HFFc6 (cell line): Measurements from ENCODE around the gene CBLN4. TPM values are rescaled to one million over a fixed set of nuclear protein-coding genes. Genes with fewer than 3 reads are reported as not detected.

ENCODE experiments used
- DNase-seq: peaks from one replicate; pipeline ENCODE4 v3.0.0-alpha.2; 2018
- H3K27ac Mint-ChIP-seq: 2 replicates; pipeline ENCODE4 v1.8.0; 2020; ENCODE audit warnings: mild to moderate bottlenecking, mixed read lengths
- H3K27me3 Mint-ChIP-seq: 2 replicates; pipeline ENCODE4 v1.8.0; 2021; ENCODE audit warnings: mild to moderate bottlenecking, moderate library complexity, mixed read lengths; ENCODE audit not compliant: insufficient read depth
- H3K36me3 Mint-ChIP-seq: 2 replicates; pipeline ENCODE4 v1.8.0; 2021; ENCODE audit warnings: low read depth, mixed read lengths
- H3K4me1 Mint-ChIP-seq: 2 replicates; pipeline ENCODE4 v1.8.0; 2020; ENCODE audit warnings: low read depth, mixed read lengths
- H3K4me3 Mint-ChIP-seq: 2 replicates; pipeline ENCODE4 v1.8.0; 2020; ENCODE audit warnings: mild to moderate bottlenecking, moderate library complexity, mixed read lengths
- H3K9me3 Mint-ChIP-seq: 2 replicates; pipeline ENCODE4 v1.8.0; 2020; ENCODE audit warnings: mild to moderate bottlenecking, mixed read lengths
- CTCF ChIP-seq: fragments of 200-600 bp; sonication (generic); IDR thresholded peaks from 2 replicates; pipeline ENCODE4 v1.5.0; 2021; ENCODE audit warnings: antibody characterized with exemption, mild to moderate bottlenecking
- long read RNA-seq: library from polyadenylated mRNA; unstranded; transcript quantifications from one replicate; pipeline ENCODE4 v2.0.0, GENCODE V29; 2019
- total RNA-seq, 6 experiments: library from RNA; stranded (reverse); fragmentation: NEBNext Ultra II Directional; extraction: Animal tissue kit (Norgen Biotek cat#: 25700); gene quantifications; 2 replicates in 1 of 6; 3 replicates in 5 of 6; pipeline ENCODE4 v1.2.3, GENCODE V29; 2021

Gene CBLN4
- not detected for total RNA-seq
- long read RNA-seq, result 0 reads

GRCh38 chr20:56005389-56005715 is at the start of gene CBLN4:
Gene CBLN4, minus strand, starts transcription at chr20:56005519. Its CDS starts 1,348 bp downstream, at chr20:56004171.
- Mint-ChIP-seq H3K4me3 (no peak within 1 kb of the TSS), H3K9me3 (peaks cover 34% of the 10 kb centered on the region), H3K27ac (no peak within 1 kb of the TSS), H3K4me1 (no peaks in the 10 kb centered on the region), H3K36me3 (no peaks in the 10 kb centered on the region), H3K27me3 (no peaks in the 10 kb centered on the region; the same call in 1 of the 2 replicates)
- no peak for DNase-seq
- TF ChIP-seq CTCF, result no peak

GRCh38 chr20:56043227-56043626 is 37.9 kb upstream of the CBLN4 start:
- no peak for DNase-seq
- H3K4me1 Mint-ChIP-seq, result no peaks in the 10 kb centered on the region
- peaks cover 54% of the 10 kb centered on the region for H3K9me3 Mint-ChIP-seq
- H3K27ac Mint-ChIP-seq, result no peak overlapping the region
- no peaks in the 10 kb centered on the region for H3K27me3 Mint-ChIP-seq
- TF ChIP-seq CTCF, result no peak
- no peaks in the 10 kb centered on the region; the same call in 1 of the 2 replicates for H3K36me3 Mint-ChIP-seq
- no peak overlapping the region for H3K4me3 Mint-ChIP-seq

- H3K27ac Mint-ChIP-seq, result no peak overlapping the region
- H3K4me1 Mint-ChIP-seq, result no peaks in the 10 kb centered on the region
- H3K27me3 Mint-ChIP-seq, result peaks cover 2% of the 10 kb centered on the region; the same call in 1 of the 2 replicates
- TF ChIP-seq CTCF, result no peak
- H3K4me3 Mint-ChIP-seq, result no peak overlapping the region
- DNase-seq, result no peak
- peaks cover 63% of the 10 kb centered on the region for H3K9me3 Mint-ChIP-seq
- peaks cover 12% of the 10 kb centered on the region; the same call in 1 of the 2 replicates for H3K36me3 Mint-ChIP-seq
These were observed 26.9 kb upstream of the CBLN4 start for GRCh38 chr20:56032251-56032650.

- Mint-ChIP-seq H3K27ac (no peak overlapping the region), H3K27me3 (no peaks in the 10 kb centered on the region), H3K4me3 (no peak overlapping the region), H3K4me1 (no peaks in the 10 kb centered on the region), H3K9me3 (peaks cover 77% of the 10 kb centered on the region), H3K36me3 (no peaks in the 10 kb centered on the region)
- no peak for DNase-seq
- TF ChIP-seq CTCF, result no peak
These were observed 13.4 kb upstream of the CBLN4 start for GRCh38 chr20:56018716-56019115.

- no peak overlapping the region for H3K27ac Mint-ChIP-seq
- peaks cover 73% of the 10 kb centered on the region for H3K9me3 Mint-ChIP-seq
- H3K27me3 Mint-ChIP-seq, result no peaks in the 10 kb centered on the region
- no peak for DNase-seq
- H3K4me1 Mint-ChIP-seq, result no peaks in the 10 kb centered on the region
- no peak overlapping the region for H3K4me3 Mint-ChIP-seq
- no peak for TF ChIP-seq CTCF
- no peaks in the 10 kb centered on the region for H3K36me3 Mint-ChIP-seq
These were observed 12.9 kb upstream of the CBLN4 start for GRCh38 chr20:56018194-56018593.

- no peaks in the 10 kb centered on the region for H3K36me3 Mint-ChIP-seq
- no peak for DNase-seq
- no peak overlapping the region for H3K4me3 Mint-ChIP-seq
- no peaks in the 10 kb centered on the region for H3K4me1 Mint-ChIP-seq
- H3K27me3 Mint-ChIP-seq, result no peaks in the 10 kb centered on the region
- TF ChIP-seq CTCF, result no peak
- no peak overlapping the region for H3K27ac Mint-ChIP-seq
- peaks cover 71% of the 10 kb centered on the region for H3K9me3 Mint-ChIP-seq
These were observed 12.2 kb upstream of the CBLN4 start for GRCh38 chr20:56017560-56017959.
